Effector memory CD8-positive, alpha-beta T cell (primary cell): ENCODE data around the gene ABHD16B.

ENCODE experiments used
- ATAC-seq: fragments of 150-1000 bp; cut with Tn5 transposase; replicated peaks from 2 replicates; pipeline ENCODE4 v1.10.0; 2021; ENCODE audit warnings: mild to moderate bottlenecking, moderate library complexity
- DNase-seq, 3 experiments: peaks; one replicate each; pipeline ENCODE4 v3.0.0; 2021
- H3K27ac Mint-ChIP-seq, 2 donors: one replicate each; pipeline ENCODE4 v1.8.0; 2022; ENCODE audit warnings: mild to moderate bottlenecking in 2 of 2, mixed read lengths in 2 of 2, moderate library complexity in 2 of 2
- H3K27me3 Mint-ChIP-seq, 2 donors: one replicate each; pipeline ENCODE4 v1.8.0; 2022; ENCODE audit warnings: mixed read lengths in 2 of 2
- H3K36me3 Mint-ChIP-seq: one replicate; pipeline ENCODE4 v1.8.0; 2022; ENCODE audit warnings: mild to moderate bottlenecking, moderate library complexity, mixed read lengths; ENCODE audit not compliant: insufficient read depth
- H3K4me1 Mint-ChIP-seq, 2 donors: one replicate each; pipeline ENCODE4 v1.8.0; 2022; ENCODE audit warnings: low read depth in 2 of 2, mixed read lengths in 2 of 2
- H3K4me3 Mint-ChIP-seq, 2 donors: one replicate each; pipeline ENCODE4 v1.8.0; 2022; ENCODE audit warnings: mild to moderate bottlenecking in 2 of 2, mixed read lengths in 2 of 2, moderate library complexity in 2 of 2
- H3K9me3 Mint-ChIP-seq, 2 donors: one replicate each; pipeline ENCODE4 v1.8.0; 2022; ENCODE audit warnings: mixed read lengths in 2 of 2

ABHD16B gene

GRCh38 chr20:63829603-63829944 is 31.7 kb upstream of the ABHD16B start:
- H3K27ac Mint-ChIP-seq, result peak overlapping the region in 1 of 2 donors; percentile 65

GRCh38 chr20:63829945-63830835 is 31.1 kb upstream of the ABHD16B start:
- peak overlapping the region; percentile 81 to 92 for H3K4me3 Mint-ChIP-seq
- peaks cover 8 to 9% of the 10 kb centered on the region in 2 donors for H3K4me1 Mint-ChIP-seq
- peak overlapping the region in 1 of 2 donors; percentile 65 for H3K27ac Mint-ChIP-seq
- peaks cover 3% of the 10 kb centered on the region for H3K36me3 Mint-ChIP-seq
- ATAC-seq, result peak; percentile 22
- H3K27me3 Mint-ChIP-seq, result peaks cover 41 to 62% of the 10 kb centered on the region in 2 donors
- no peak for DNase-seq
- H3K9me3 Mint-ChIP-seq, result no peaks in the 10 kb centered on the region

More at GRCh38 chr20:63829603-63829944, 31.7 kb upstream of the ABHD16B start:
- ATAC-seq (no peak), DNase-seq (no peak)
- Mint-ChIP-seq H3K9me3 (no peaks in the 10 kb centered on the region), H3K4me1 (peaks cover 8 to 9% of the 10 kb centered on the region in 2 donors), H3K36me3 (peaks cover 3% of the 10 kb centered on the region), H3K4me3 (peak overlapping the region; percentile 81 to 92), H3K27me3 (peaks cover 44 to 68% of the 10 kb centered on the region in 2 donors)

GRCh38 chr20:63830841-63831588 is 30.3 kb upstream of the ABHD16B start, which contains the start of gene ZBTB46:
ZBTB46 (minus strand) TSS chr20:63831264; CDS start chr20:63790757, 40,507 bp downstream.
- ATAC-seq (peak; percentile 43), DNase-seq (no peak)
- peak within 1 kb of the TSS; percentile 81 to 92 for H3K4me3 Mint-ChIP-seq
- peaks cover 3% of the 10 kb centered on the region for H3K36me3 Mint-ChIP-seq
- peaks cover 33 to 54% of the 10 kb centered on the region in 2 donors for H3K27me3 Mint-ChIP-seq
- no peaks in the 10 kb centered on the region for H3K9me3 Mint-ChIP-seq
- H3K4me1 Mint-ChIP-seq, result peaks cover 8 to 9% of the 10 kb centered on the region in 2 donors
- H3K27ac Mint-ChIP-seq, result peak within 1 kb of the TSS in 1 of 2 donors; percentile 65

GRCh38 chr20:63831646-63831992 is 29.7 kb upstream of the ABHD16B start:
- ATAC-seq (no peak), DNase-seq (no peak)
- Mint-ChIP-seq H3K27me3 (peaks cover 27 to 48% of the 10 kb centered on the region in 2 donors), H3K27ac (no peak overlapping the region), H3K4me3 (no peak overlapping the region), H3K36me3 (peaks cover 3% of the 10 kb centered on the region), H3K4me1 (peaks cover 8 to 9% of the 10 kb centered on the region in 2 donors), H3K9me3 (no peaks in the 10 kb centered on the region)

- H3K4me3 Mint-ChIP-seq, result peak overlapping the region; percentile 44 to 58
- peaks cover 3% of the 10 kb centered on the region for H3K36me3 Mint-ChIP-seq
- no peaks in the 10 kb centered on the region for H3K9me3 Mint-ChIP-seq
- DNase-seq, result no peak
- ATAC-seq, result peak; percentile 17
- H3K27ac Mint-ChIP-seq, result no peak overlapping the region
- peaks cover 22 to 42% of the 10 kb centered on the region in 2 donors for H3K27me3 Mint-ChIP-seq
- H3K4me1 Mint-ChIP-seq, result peaks cover 8 to 9% of the 10 kb centered on the region in 2 donors
Measured at GRCh38 chr20:63831993-63832686, 29.2 kb upstream of the ABHD16B start.

- DNase-seq, result no peak
- peaks cover 14 to 29% of the 10 kb centered on the region in 2 donors for H3K27me3 Mint-ChIP-seq
- peak overlapping the region; percentile 35 to 58 for H3K4me3 Mint-ChIP-seq
- H3K9me3 Mint-ChIP-seq, result no peaks in the 10 kb centered on the region
- H3K27ac Mint-ChIP-seq, result peak overlapping the region in 1 of 2 donors; percentile 76
- H3K4me1 Mint-ChIP-seq, result peaks cover 8 to 13% of the 10 kb centered on the region in 2 donors
- no peak for ATAC-seq
- peaks cover 3% of the 10 kb centered on the region for H3K36me3 Mint-ChIP-seq
Measured at GRCh38 chr20:63833776-63834490, 27.4 kb upstream of the ABHD16B start.

GRCh38 chr20:63834491-63834880 is 26.8 kb upstream of the ABHD16B start:
- H3K4me1 Mint-ChIP-seq, result peaks cover 7 to 11% of the 10 kb centered on the region in 2 donors
- peaks cover 8 to 23% of the 10 kb centered on the region in 2 donors for H3K27me3 Mint-ChIP-seq
- H3K36me3 Mint-ChIP-seq, result peaks cover 3% of the 10 kb centered on the region
- ATAC-seq (no peak), DNase-seq (no peak)
- no peaks in the 10 kb centered on the region for H3K9me3 Mint-ChIP-seq
- H3K27ac Mint-ChIP-seq, result no peak overlapping the region
- no peak overlapping the region for H3K4me3 Mint-ChIP-seq

GRCh38 chr20:63835021-63835858 is 26.1 kb upstream of the ABHD16B start:
- no peak overlapping the region for H3K4me3 Mint-ChIP-seq
- H3K9me3 Mint-ChIP-seq, result no peaks in the 10 kb centered on the region
- ATAC-seq, result no peak
- H3K27ac Mint-ChIP-seq, result no peak overlapping the region
- peaks cover under 1 to 19% of the 10 kb centered on the region in 2 donors for H3K27me3 Mint-ChIP-seq
- H3K4me1 Mint-ChIP-seq, result peaks cover 0 to 3% of the 10 kb centered on the region in 2 donors
- no peak for DNase-seq
- no peaks in the 10 kb centered on the region for H3K36me3 Mint-ChIP-seq

- no peak overlapping the region for H3K4me3 Mint-ChIP-seq
- no peaks in the 10 kb centered on the region for H3K9me3 Mint-ChIP-seq
- H3K27me3 Mint-ChIP-seq, result peaks cover under 1 to 24% of the 10 kb centered on the region in 2 donors
- H3K36me3 Mint-ChIP-seq, result no peaks in the 10 kb centered on the region
- peaks cover 0 to 3% of the 10 kb centered on the region in 2 donors for H3K4me1 Mint-ChIP-seq
- DNase-seq, result no peak
- no peak for ATAC-seq
- H3K27ac Mint-ChIP-seq, result no peak overlapping the region
Measured at GRCh38 chr20:63836458-63837344, 24.6 kb upstream of the ABHD16B start.

- H3K4me1 Mint-ChIP-seq, result peaks cover 3 to 4% of the 10 kb centered on the region in 2 donors
- no peaks in the 10 kb centered on the region for H3K9me3 Mint-ChIP-seq
- H3K4me3 Mint-ChIP-seq, result no peak overlapping the region
- DNase-seq (no peak), ATAC-seq (no peak)
- H3K27ac Mint-ChIP-seq, result no peak overlapping the region
- H3K27me3 Mint-ChIP-seq, result peaks cover 8 to 31% of the 10 kb centered on the region in 2 donors
- H3K36me3 Mint-ChIP-seq, result no peaks in the 10 kb centered on the region
Measured at GRCh38 chr20:63837479-63837878, 23.8 kb upstream of the ABHD16B start.

- H3K27me3 Mint-ChIP-seq, result peaks cover 25 to 40% of the 10 kb centered on the region in 2 donors
- H3K9me3 Mint-ChIP-seq, result no peaks in the 10 kb centered on the region
- DNase-seq (no peak), ATAC-seq (no peak)
- H3K27ac Mint-ChIP-seq, result no peak overlapping the region
- peaks cover 8% of the 10 kb centered on the region in 2 donors for H3K4me1 Mint-ChIP-seq
- H3K36me3 Mint-ChIP-seq, result peaks cover 4% of the 10 kb centered on the region
- H3K4me3 Mint-ChIP-seq, result no peak overlapping the region
Measured at GRCh38 chr20:63839620-63840019, 21.7 kb upstream of the ABHD16B start.
